Esophagus muscularis mucosa (tissue), 4 donors: ENCODE results near the gene SGTA. TPM values are rescaled to one million over a fixed set of nuclear protein-coding genes. Genes with fewer than 3 reads are reported as not detected.

ENCODE experiments used
- DNase-seq: peaks from one replicate; pipeline ENCODE4 v3.0.0-alpha.2; 2017; ENCODE audit errors: extremely low spot score
- H3K27ac ChIP-seq, 4 donors: fragments of 200-600 bp; sonication (generic); replicated peaks in 1 of 4; 1 replicate in 3 of 4; 2 replicates in 1 of 4; pipeline ENCODE4 v1.5.1; 2016 to 2019; ENCODE audit warnings: mild to moderate bottlenecking in 1 of 4
- H3K27me3 ChIP-seq, 4 donors: fragments of 200-600 bp; sonication (generic); one replicate each; pipeline versions ENCODE4 v1.5.1 to v1.6.0; 2016 to 2019
- H3K36me3 ChIP-seq, 4 donors: fragments of 200-600 bp; sonication (generic); one replicate each; pipeline ENCODE4 v1.5.1; 2016 to 2019
- H3K4me1 ChIP-seq, 4 donors: fragments of 200-600 bp; sonication (generic); one replicate each; pipeline ENCODE4 v1.5.1; 2016 to 2019
- H3K4me3 ChIP-seq, 4 donors: fragments of 200-600 bp; sonication (generic); 1 replicate in 2 of 4; 2 replicates in 2 of 4; pipeline ENCODE4 v1.5.1; 2016 to 2019; ENCODE audit warnings: mild to moderate bottlenecking in 4 of 4, moderate library complexity in 1 of 4
- H3K9me3 ChIP-seq, 4 donors: fragments of 200-600 bp; sonication (generic); 1 replicate in 3 of 4; 2 replicates in 1 of 4; pipeline ENCODE4 v1.5.1; 2016 to 2019
- EP300 ChIP-seq: sonication (generic); formaldehyde crosslinking; IDR thresholded peaks from one replicate; pipeline ENCODE4 v1.6.1; 2017; ENCODE audit warnings: antibody characterized with exemption
- POLR2A ChIP-seq: fragments of 450-650 bp; IDR thresholded peaks from one replicate; pipeline ENCODE4 v1.6.1; 2017; ENCODE audit warnings: antibody characterized with exemption, moderate library complexity, mild to moderate bottlenecking, low read depth
- POLR2AphosphoS5 ChIP-seq, 2 donors: sonication (generic); formaldehyde crosslinking; IDR thresholded peaks; one replicate each; pipeline ENCODE4 v1.6.1; 2017; ENCODE audit warnings: antibody characterized with exemption in 2 of 2
- WGBS: methylation state at CpG from one replicate; pipeline ENCODE4 v1.1.5; 2018; 5-methylcytosine and 5-hydroxymethylcytosine counted together
- intact Hi-C: fragments of 100-400 bp; cut with DNase I; formaldehyde crosslinking; loops from one replicate; pipeline ENCODE4 v1.15.1; 2023
- total RNA-seq, 4 donors: library from RNA; depleted of rRNA; stranded (reverse); fragments of >200 nt; gene quantifications; one replicate each; pipeline versions ENCODE4 v1.1.0 to v1.2.1, GENCODE V29; 2016
- TF ChIP-seq, protein P1 (sequence below), 3 experiments: fragments of 200-600 bp in 2 of 3; fragments of 450-650 bp in 1 of 3; sonication (generic) in 2 of 3; IDR thresholded peaks; one replicate each; pipeline ENCODE4 v1.5.1; 2017 to 2019; ENCODE audit warnings: antibody characterized with exemption in 3 of 3, mild to moderate bottlenecking in 2 of 3, moderate library complexity in 1 of 3

SGTA gene
- total RNA-seq, 4 donors from 2014 or later, result 53.6 to 71.2 (median 59.2) TPM

DNA sequence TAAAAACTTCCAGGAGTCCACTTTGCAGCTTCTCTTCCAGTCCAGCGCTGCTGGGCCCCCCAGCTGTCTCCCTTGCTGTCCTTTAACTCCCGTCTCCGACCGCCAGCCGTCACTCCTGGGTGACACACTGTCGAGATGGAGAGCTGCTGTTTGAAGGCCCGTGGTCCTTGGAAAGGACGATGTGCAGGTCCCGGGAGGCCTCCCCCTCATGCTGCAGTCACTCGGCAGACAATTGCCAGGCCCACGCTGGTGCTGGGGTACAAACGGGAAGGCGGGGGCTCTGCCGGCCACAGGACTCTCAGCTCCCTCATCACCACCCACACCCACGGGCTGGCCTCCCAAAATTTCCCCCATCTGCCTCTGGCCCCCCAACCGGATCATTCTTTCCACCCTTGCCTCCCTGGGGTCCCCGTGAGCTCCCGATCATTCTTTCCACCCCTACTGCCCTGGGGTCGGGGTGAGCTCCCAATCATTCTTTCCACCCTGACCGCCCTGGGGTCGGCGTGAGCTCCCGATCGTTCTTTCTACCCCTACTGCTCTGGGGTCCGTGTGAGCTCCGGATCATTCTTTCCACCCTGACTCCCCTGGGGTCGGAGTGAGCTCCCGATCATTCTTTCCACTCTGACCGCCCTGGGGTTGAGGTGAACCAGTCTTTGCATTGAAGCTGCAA, 20.5 kb upstream of the SGTA start:
- WGBS, result 92% methylated on average over 27 of the region's 29 CpGs
- no peak overlapping the region for H3K27ac ChIP-seq
- H3K9me3 ChIP-seq, result no peaks in the 10 kb centered on the region

DNA sequence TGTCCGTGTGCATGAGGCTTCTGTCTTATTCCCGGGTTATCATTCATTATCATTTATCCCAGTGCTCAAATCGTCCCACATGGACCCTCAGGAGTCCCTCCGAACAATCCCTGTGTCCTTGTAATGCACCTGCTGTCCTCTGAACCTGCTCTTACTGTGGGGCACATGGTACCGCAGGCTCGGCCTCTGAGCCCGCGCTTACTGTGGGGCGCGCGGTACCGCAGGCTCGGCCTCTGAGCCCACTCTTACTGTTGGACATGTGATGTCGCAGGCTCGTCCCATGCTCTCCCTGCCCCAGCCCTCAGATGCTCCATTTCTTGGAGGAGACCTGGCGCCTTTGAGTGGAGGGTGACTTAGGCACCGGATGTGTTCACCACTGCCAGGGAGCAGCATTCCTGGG, 19.8 kb upstream of the SGTA start:
- no peak for DNase-seq
- Histone ChIP-seq H3K4me1 (peaks cover 0 to 6% (median 0%) of the 10 kb centered on the region in 4 donors), H3K27me3 (no peaks in the 10 kb centered on the region), H3K27ac (no peak overlapping the region), H3K9me3 (no peaks in the 10 kb centered on the region), H3K36me3 (peaks cover 18 to 93% (median 69%) of the 10 kb centered on the region in 4 donors), H3K4me3 (no peak overlapping the region)
- intact Hi-C loops, result no loop called here
- 94% methylated on average over 17 of the region's 17 CpGs for WGBS
- TF ChIP-seq, protein P1, sequence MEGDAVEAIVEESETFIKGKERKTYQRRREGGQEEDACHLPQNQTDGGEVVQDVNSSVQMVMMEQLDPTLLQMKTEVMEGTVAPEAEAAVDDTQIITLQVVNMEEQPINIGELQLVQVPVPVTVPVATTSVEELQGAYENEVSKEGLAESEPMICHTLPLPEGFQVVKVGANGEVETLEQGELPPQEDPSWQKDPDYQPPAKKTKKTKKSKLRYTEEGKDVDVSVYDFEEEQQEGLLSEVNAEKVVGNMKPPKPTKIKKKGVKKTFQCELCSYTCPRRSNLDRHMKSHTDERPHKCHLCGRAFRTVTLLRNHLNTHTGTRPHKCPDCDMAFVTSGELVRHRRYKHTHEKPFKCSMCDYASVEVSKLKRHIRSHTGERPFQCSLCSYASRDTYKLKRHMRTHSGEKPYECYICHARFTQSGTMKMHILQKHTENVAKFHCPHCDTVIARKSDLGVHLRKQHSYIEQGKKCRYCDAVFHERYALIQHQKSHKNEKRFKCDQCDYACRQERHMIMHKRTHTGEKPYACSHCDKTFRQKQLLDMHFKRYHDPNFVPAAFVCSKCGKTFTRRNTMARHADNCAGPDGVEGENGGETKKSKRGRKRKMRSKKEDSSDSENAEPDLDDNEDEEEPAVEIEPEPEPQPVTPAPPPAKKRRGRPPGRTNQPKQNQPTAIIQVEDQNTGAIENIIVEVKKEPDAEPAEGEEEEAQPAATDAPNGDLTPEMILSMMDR (IDR thresholded peaks at IDR 0.05), result no peak
- no peak for TF ChIP-seq POLR2AphosphoS5 (IDR thresholded peaks at IDR 0.05)
- TF ChIP-seq EP300, result no peak
- TF ChIP-seq POLR2A, result no peak

More for the DNA sequence above, 20.5 kb upstream of the SGTA start:
- intact Hi-C loops, result no loop called here
- Histone ChIP-seq H3K4me3 (no peak overlapping the region), H3K27me3 (no peaks in the 10 kb centered on the region), H3K4me1 (no peaks in the 10 kb centered on the region), H3K36me3 (peaks cover 22 to 93% (median 74%) of the 10 kb centered on the region in 4 donors)
- DNase-seq, result no peak
- TF ChIP-seq, protein P1 (IDR thresholded peaks at IDR 0.05), result no peak
- TF ChIP-seq POLR2A (no peak), EP300 (no peak), POLR2AphosphoS5 (IDR thresholded peaks at IDR 0.05) (no peak)

DNA sequence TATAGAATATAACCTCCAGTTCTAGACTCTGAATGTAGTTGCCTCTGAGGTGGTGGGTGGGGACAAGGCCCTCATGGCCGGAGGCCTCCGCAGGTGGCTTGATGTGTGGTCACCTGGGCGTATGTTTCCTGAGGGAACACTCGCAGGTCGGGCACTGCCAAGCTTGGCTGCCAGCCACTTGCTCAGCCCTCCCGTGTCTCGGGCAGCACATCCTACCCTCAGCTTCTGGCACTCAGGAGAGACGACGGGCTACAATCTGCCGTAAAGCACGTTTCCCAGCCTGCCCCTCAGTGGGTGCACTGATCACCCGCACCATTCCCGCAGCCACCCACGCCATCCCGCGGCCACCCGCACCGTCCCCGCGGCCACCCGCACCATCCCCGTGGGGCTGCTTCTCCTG, 17.4 kb upstream of the SGTA start:
- Histone ChIP-seq H3K27ac (no peak overlapping the region), H3K36me3 (peaks cover 20 to 96% (median 61%) of the 10 kb centered on the region in 4 donors), H3K4me3 (no peak overlapping the region), H3K27me3 (no peaks in the 10 kb centered on the region), H3K4me1 (peaks cover 0 to 11% (median 0%) of the 10 kb centered on the region in 4 donors), H3K9me3 (no peaks in the 10 kb centered on the region)
- 93% methylated on average over 16 of the region's 22 CpGs for WGBS
- DNase-seq, result no peak
- intact Hi-C loops, result no loop called here
- TF ChIP-seq, protein P1 (IDR thresholded peaks at IDR 0.05), result no peak
- no peak for TF ChIP-seq POLR2A
- no peak for TF ChIP-seq POLR2AphosphoS5 (IDR thresholded peaks at IDR 0.05)
- TF ChIP-seq EP300, result no peak

DNA sequence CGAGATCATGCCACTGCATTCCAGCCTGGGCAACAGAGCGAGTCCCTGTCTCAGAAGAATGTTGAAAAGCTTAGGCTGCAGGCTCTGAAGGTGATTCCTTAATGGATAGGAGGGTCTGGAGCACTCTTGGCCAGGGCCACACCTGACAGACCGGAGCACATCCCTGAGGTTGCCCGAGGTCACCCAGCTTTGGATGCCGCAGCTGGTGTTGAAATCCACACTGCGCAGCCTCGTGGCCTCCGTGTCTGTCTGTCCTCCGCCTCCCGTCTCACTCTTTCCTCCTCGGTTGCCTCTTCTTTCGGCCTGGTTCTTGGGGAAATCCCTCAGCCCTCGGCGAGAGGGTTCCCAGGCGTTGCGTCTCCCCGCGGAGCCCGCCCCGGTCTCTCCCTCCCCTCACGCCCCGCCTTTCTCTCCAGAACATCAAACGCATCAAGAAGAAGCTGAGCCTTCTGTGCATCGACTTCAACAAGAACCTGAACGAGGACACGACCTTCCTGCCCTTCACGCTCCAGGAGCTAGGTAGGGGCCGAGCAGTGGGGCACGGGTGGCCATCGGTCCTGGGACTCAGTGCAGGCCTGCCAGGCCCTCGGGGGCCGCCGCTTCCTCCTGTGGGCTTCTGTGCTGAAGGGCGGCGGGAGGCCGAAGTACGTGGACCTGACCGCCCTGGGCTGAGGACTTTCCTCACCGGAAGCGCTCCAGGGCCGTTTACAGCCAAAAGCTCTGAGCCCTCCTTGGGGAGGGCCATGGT, 16.4 kb upstream of the SGTA start:
- Histone ChIP-seq H3K4me3 (no peak overlapping the region), H3K27me3 (no peaks in the 10 kb centered on the region), H3K4me1 (peaks cover 0 to 11% (median 0%) of the 10 kb centered on the region in 4 donors), H3K36me3 (peaks cover 25 to 97% (median 62%) of the 10 kb centered on the region in 4 donors), H3K27ac (no peak overlapping the region), H3K9me3 (no peaks in the 10 kb centered on the region)
- 93% methylated on average over 37 of the region's 41 CpGs for WGBS
- intact Hi-C loops, result no loop called here
- TF ChIP-seq, protein P1 (IDR thresholded peaks at IDR 0.05), result no peak
- no peak for TF ChIP-seq POLR2AphosphoS5 (IDR thresholded peaks at IDR 0.05)
- TF ChIP-seq EP300, result no peak
- TF ChIP-seq POLR2A, result no peak
- no peak for DNase-seq
